Ecto neural progenitor cell (in vitro differentiated cells): ENCODE results near the gene GGNBP2.
"Not testable (repeated sequence)": the region's sequence is repeated elsewhere in the genome, so short reads cannot be mapped to it uniquely, and the experiment has no call there.

Source experiments
- DNase-seq: peaks from one replicate; pipeline ENCODE4 v3.0.0-alpha.2; 2018; ENCODE audit warnings: low spot score

The GGNBP2 gene

GRCh38 chr17:36602030-36602748, 57.5 kb downstream of the GGNBP2 start:
- no peak for DNase-seq

- DNase-seq = peak; percentile 84
These were observed 58.2 kb downstream of the GGNBP2 start for GRCh38 chr17:36602924-36603384.

DNA sequence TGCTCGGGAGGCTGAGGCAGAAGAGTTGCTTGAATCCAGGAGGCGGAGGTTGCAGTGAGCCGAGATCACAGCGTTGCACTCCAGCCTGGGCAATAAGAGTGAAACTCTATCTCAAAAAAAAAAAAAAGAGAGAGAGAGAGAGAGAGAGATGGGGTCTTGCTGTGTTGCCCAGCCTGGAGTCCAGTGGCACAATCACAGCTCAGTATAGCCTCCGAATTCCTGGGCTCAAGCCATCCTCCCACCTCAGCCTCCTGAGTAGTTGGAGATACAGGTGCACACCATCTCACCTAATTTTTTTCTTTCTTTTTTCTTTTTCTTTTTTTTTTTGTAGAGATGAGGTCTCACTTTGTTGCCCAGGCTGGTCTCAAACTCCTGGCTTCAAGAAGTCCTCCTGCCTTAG, 60.3 kb downstream of the GGNBP2 start:
- not testable (repeated sequence) for DNase-seq

DNA sequence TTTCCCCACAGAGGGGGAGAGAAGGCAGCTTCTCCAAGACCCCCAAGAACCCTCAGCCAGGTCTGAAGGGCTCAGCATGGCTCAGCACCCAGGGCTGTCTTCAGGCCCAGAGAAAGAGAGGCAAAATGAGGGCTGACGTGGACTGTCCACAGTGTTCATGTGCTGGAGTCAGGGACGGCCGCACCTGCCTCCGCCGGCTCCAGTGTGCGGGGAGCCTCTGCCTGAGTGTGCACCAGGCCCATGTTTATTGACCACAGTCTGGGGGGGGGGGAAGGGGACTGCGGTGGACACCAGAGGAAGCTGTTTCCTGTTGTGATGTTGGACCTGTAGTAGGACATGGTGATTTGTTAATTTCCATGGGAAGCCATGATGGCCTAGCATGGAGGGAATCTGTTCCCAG, 63.6 kb downstream of the GGNBP2 start:
- DNase-seq = no peak

DNA sequence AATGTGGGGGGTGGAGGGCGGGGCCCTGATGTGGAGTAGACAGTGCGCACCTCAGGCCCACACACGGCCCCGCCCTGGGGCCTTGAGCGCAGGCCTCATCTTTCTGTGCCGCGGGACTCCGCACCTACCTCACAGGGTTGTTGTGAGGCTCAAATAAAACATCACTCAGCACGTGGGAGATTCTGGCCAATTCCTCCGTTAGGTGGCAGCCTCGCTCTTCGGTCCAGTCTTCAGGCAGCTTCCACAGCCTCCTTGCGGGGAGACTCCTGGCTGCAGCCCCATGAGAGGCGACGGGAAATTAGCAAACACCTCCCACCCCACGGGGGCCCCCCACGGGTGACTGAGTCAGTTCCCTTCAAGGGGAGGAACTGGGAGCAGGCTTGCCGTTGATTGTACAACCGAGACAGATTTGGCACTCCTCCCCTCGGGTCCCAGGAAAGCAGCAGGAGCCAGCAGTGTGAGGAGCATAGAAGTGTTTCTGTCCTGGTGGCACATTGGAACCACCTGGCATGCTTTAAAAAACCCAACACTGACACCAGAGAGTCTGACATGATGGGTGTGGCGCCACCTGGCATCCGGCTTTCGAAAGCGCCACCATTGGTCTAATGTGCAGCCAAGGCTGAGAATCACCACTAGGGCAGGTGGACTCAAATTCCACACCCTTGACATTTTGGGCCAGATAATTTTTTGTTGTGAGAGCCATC, 64.2 kb downstream of the GGNBP2 start:
- DNase-seq = peak; percentile 80

- no peak for DNase-seq
These were observed 64.8 kb downstream of the GGNBP2 start for GRCh38 chr17:36609498-36609862.

GRCh38 chr17:36610474-36610873, 65.8 kb downstream of the GGNBP2 start:
- no peak for DNase-seq

DNA sequence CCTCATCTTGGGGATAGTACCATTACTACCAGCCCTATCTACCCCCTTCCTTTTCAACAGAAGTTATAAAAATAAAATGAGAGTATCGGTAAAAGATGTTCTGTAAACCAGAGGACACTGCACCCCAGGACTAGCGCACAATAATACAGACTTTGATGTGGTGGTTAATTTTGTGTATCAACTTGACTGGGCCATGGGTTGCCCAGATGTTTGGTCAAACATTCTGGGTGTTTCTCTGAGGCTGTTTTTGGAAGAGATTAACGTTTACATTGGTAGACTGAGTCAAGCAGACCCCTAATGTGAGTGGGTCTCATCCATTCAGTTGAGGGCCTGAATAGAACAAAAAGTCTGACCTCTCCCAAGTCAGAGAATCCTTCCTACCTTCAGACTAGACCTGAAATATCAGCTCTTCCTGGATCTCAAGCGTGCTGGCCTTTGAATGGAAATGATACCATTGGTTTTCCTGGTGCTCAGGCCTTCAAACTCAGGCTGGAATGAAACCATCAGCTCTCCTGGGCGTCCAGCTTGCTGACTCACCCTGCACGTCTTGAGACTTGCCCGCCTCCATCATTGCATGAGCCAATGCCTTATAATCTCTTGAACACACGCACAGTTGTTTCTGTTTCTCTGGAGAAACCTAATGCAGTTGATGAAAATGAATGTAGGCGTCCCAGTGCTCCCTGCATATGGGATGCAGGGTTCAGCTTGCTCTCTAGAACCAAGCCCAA, 66.8 kb downstream of the GGNBP2 start:
- DNase-seq = no peak

DNA sequence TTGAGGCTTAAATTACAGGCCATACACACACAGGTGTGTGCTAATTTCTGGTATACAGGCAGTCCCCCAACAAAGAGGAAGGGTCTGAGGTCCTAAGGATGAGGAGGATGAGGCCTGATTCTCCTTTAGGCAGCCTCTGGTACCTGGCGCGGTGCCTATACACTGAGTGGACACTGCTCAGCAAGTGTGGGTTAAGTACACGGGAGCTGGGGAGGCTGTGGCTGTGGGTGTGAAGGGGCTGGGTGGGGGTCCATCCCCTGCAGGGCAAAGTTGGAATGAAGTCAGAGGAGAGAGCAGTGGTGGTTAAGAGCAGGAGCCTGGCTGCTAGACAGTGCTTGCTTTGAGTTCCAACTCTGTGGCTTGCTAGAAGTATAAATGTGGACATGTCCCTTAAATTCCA, 67.6 kb downstream of the GGNBP2 start:
- DNase-seq = no peak

- DNase-seq = no peak
These were observed 68.4 kb downstream of the GGNBP2 start for GRCh38 chr17:36613155-36613554.

DNA sequence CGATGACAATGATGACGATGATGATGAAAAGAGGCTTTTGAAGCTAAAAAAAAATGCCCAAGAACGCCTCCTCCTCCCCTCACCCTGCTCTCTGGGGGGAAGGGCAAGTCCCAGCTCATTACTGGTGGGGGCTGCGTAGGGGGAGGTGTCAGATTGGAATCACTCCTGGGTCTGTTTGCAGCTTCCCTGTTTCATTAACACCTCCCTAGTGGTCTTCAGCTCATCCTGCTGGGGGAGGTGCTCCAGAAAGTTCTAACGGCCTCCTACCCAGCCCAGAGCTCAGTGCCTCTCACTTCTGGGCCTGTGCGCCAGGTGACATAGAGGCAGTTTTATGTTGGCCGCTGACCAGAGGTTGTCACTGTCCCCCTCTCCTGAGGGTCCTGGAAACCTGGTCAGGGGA, 69.4 kb downstream of the GGNBP2 start:
- DNase-seq = no peak

- no peak for DNase-seq
These were observed 70.2 kb downstream of the GGNBP2 start for GRCh38 chr17:36614933-36615332.

GRCh38 chr17:36616061-36617029, 71.6 kb downstream of the GGNBP2 start:
- DNase-seq = no peak

DNA sequence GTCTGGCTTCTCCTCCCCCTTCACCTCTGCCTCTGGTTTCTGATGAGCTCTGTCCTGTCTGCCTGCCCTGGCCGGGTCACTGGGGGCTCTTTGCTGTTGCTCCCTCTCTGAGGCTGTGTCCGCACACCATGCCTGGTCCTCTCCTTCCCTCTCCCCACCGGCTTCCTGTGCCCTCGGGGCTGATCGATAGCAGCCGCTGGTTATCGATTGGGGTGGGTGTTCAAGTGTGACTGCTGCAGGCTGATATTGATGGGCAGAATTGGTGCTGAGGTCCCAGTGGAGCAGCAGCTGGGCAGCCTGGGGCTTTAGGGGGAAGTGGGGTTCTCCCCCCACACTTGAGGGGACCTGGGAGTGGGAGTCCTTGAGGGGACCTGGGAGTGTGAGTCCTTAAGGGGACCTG, 73.1 kb downstream of the GGNBP2 start:
- no peak for DNase-seq

DNA sequence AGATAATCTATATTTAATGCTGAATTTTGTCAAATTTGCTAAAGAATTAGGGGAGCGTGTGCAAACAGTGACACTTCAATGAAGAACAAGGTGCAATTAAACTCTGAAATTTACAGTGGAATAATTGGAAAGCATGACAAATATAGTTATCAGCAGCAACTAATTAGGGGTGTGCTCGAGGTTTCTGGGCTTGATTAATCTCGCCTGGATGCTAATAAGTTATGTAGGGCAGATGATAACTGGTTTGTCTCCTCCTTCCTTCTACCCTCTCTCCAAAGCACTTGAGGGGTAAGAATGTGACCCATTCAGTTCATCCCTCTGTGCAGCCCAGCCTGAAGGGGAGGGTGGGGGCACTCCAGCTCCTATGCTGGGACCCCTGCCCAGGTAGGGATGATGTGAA, 78.6 kb downstream of the GGNBP2 start:
- DNase-seq = no peak

DNA sequence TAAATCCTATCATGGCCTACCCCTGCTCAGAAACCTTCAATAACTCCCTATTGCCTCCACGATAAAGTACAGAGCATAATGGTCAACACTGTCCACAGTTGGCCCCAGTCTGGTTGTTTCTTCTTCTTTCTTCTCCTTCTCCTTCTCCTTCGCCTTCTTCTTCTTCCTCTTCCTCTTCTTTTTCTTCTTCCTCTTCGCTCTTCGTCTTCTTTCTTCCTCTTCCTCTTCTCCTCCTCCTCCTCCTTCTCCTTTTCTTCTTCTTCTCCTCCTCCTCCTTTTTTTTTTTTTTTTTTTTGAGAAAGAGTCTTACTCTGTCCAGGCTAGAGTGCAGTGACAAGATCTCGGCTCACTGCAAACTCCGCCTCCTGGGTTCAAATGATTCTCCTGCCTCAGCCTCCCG, 80.5 kb downstream of the GGNBP2 start:
- DNase-seq = no peak

DNA sequence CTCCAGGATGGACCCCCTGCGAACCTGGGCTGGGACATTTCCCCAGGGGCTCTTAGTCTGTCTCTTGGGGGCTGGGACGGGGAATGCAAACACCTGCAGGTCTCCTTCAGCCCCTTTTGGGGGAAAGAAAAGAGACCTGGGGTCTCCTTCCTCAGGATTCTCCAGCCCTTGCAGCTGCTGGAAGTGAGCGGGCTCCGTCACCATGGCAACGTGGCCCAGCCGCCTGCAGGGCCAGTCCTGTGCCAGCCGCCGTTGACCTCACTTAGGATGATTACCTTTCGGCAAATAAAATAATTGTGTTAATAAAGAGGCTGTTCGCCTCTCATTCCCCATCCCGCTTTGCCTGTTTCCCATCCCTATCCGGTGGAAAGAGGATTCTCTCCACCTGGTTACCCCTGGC, 82.4 kb downstream of the GGNBP2 start:
- peak; percentile 73 for DNase-seq

- no peak for DNase-seq
These were observed 83.9 kb downstream of the GGNBP2 start for GRCh38 chr17:36628576-36628975.

GRCh38 chr17:36629252-36629847, 84.6 kb downstream of the GGNBP2 start:
- DNase-seq = peak; percentile 94

DNA sequence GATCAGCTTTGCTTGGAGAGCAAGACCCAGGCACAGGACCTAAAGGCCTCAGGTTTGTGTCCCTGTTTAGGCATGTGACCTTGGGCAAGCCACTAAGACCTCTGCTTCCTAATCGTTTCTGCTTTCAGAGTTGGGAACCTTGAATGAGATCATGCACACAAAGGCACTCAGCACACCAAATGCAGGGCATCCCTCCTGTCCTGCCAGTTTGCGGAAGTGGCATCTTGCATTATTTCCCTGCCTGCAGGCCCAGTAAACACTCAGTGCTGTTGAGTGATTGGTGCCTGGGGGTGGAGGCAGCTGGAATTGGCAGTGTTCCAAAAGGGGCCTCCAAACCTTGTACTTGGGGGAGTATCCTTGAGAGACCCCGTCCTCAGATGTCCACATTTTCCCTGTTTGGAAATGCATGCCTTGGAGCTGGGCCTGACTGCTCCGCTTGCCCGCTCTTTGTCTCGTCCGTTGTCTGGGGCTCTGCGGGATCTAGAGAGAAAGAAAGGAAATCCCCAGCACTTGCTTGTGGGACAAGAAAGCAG, 85.3 kb downstream of the GGNBP2 start:
- DNase-seq = no peak

- no peak for DNase-seq
These were observed 86.3 kb downstream of the GGNBP2 start for GRCh38 chr17:36631022-36631421.
